GM12878 (cell line): ENCODE results near the gene ATF7. TPM values are rescaled to one million over a fixed set of nuclear protein-coding genes. Genes with fewer than 3 reads are reported as not detected.
A peak's percentile ranks its signal among the peaks of the same experiment; 100 is the strongest.

Experiments used
- ATF2 ChIP-seq: IDR thresholded peaks from 2 replicates; pipeline ENCODE4 v1.6.1; 2012; ENCODE audit warnings: low read length, inconsistent platforms
- CBX5 ChIP-seq: sonication (generic); IDR thresholded peaks from 2 replicates; pipeline ENCODE4 v1.6.1; 2016; ENCODE audit warnings: low read depth, moderate library complexity, mild to moderate bottlenecking, inconsistent platforms
- CEBPZ ChIP-seq: fragments of 150-350 bp; IDR thresholded peaks from 2 replicates; pipeline ENCODE4 v1.6.1; 2016; ENCODE audit warnings: low read depth, low read length
- HDGF ChIP-seq: fragments of 450-650 bp; IDR thresholded peaks from 2 replicates; pipeline ENCODE4 v1.6.1; 2016; ENCODE audit warnings: antibody characterized with exemption
- JUNB ChIP-seq: IDR thresholded peaks from 2 replicates; pipeline ENCODE4 v1.6.1; 2016; ENCODE audit warnings: antibody characterized with exemption, mild to moderate bottlenecking
- KAT2A ChIP-seq: conservative IDR thresholded peaks from 2 replicates; pipeline ENCODE4 v1.6.1; 2011; ENCODE audit warnings: low read depth, low read length; ENCODE audit not compliant: control insufficient read depth
- MTA3 ChIP-seq: IDR thresholded peaks from 2 replicates; pipeline ENCODE4 v1.6.1; 2012; ENCODE audit warnings: low read length, inconsistent platforms, borderline replicate concordance
- PRDM15 ChIP-seq: fragments of 450-650 bp; formaldehyde crosslinking; IDR thresholded peaks from 2 replicates; pipeline ENCODE4 v1.4.0; 2020; ENCODE audit warnings: mild to moderate bottlenecking, moderate library complexity
- RAD51 ChIP-seq: fragments of 450-650 bp; IDR thresholded peaks from 2 replicates; pipeline ENCODE4 v1.6.1; 2016; ENCODE audit warnings: moderate library complexity, mild to moderate bottlenecking, inconsistent platforms
- RCOR1 ChIP-seq: conservative IDR thresholded peaks from 2 replicates; pipeline ENCODE4 v1.6.1; 2012; ENCODE audit warnings: low read depth, low read length, improper control_type of control experiment
- REST ChIP-seq: IDR thresholded peaks from 2 replicates; pipeline ENCODE4 v1.6.1; 2012; ENCODE audit warnings: mild to moderate bottlenecking, low read depth, low read length
- SIX5 ChIP-seq: IDR thresholded peaks from 2 replicates; pipeline ENCODE4 v1.6.1; 2011; ENCODE audit warnings: mild to moderate bottlenecking, low read depth, low read length, moderate library complexity; ENCODE audit not compliant: severe bottlenecking
- SP1 ChIP-seq: IDR thresholded peaks from one replicate; pipeline ENCODE4 v1.6.1; 2011; ENCODE audit warnings: low read depth, low read length
- SRF ChIP-seq, 2 experiments: IDR thresholded peaks; 2 replicates each; pipeline ENCODE4 v1.6.1; 2011; ENCODE audit warnings: low read depth in 2 of 2, low read length in 2 of 2, mild to moderate bottlenecking in 1 of 2, moderate library complexity in 1 of 2
- SUZ12 ChIP-seq: fragments of 200-600 bp; sonication (generic); IDR thresholded peaks from one replicate; pipeline ENCODE4 v1.6.1; 2018; ENCODE audit warnings: antibody characterized with exemption, mild to moderate bottlenecking; ENCODE audit not compliant: unreplicated experiment
- TARDBP ChIP-seq: IDR thresholded peaks from 2 replicates; pipeline ENCODE4 v1.6.1; 2016; ENCODE audit warnings: borderline replicate concordance
- TCF12 ChIP-seq: IDR thresholded peaks from 2 replicates; pipeline ENCODE4 v1.6.1; 2011; ENCODE audit warnings: low read depth, mild to moderate bottlenecking, low read length
- ZNF274 ChIP-seq: IDR thresholded peaks from one replicate; pipeline ENCODE4 v1.8.0; 2011; ENCODE audit not compliant: insufficient read length, insufficient read depth
- polyA plus RNA-seq, 11 experiments: library from polyadenylated mRNA; depleted of rRNA in 4 of 11; unstranded in 6 of 11; stranded (reverse) in 5 of 11; fragments of >200 nt; fragmentation: Nextera tagmentation in 4 of 11; fragmentation: Illumina TruSeq in 1 of 11; extraction: Ambion mirVana in 4 of 11; extraction: Trizol in 1 of 11; gene quantifications; 1 replicate in 1 of 11; 2 replicates in 10 of 11; pipeline versions ENCODE4 v1.2.1 to v1.2.3, GENCODE V29; 2011 to 2016; ENCODE audit warnings: inconsistent platforms in 2 of 11, missing spikeins in 2 of 11, low read depth in 1 of 11
- total RNA-seq, 4 experiments: library from RNA; depleted of rRNA in 3 of 4; stranded (reverse); fragments of >200 nt in 3 of 4; fragmentation: Illumina TruSeq in 1 of 4; extraction: Trizol in 1 of 4; gene quantifications; 2 replicates each; pipeline versions ENCODE4 v1.2.1 to v1.2.3, GENCODE V29; 2013 to 2021

Gene ATF7
- total and polyA plus RNA-seq, 10 of the 15 experiments (the other 5 are each of a cell fraction or from before 2014, with no cell fraction given) = 9.1 to 30.7 (median 21.8) TPM

GRCh38 chr12:53500776-53501614, 125.2 kb downstream of the ATF7 start, which contains the start of gene TARBP2 (continued):
- TF ChIP-seq KAT2A (no peak), TARDBP (0 out of 2 replicates have a peak, but pooled peaks have one; percentile 71), RAD51 (no peak), REST (no peak), TCF12 (peak; percentile 46), SP1 (peak; percentile 94), PRDM15 (CRISPR knock-in tag) (no peak), CEBPZ (no peak), ATF2 (no peak), HDGF (0 out of 2 replicates have a peak, but pooled peaks have one; percentile 75), MTA3 (no peak), SRF (IDR thresholded peaks at IDR 0.05; ENCODE audit: low read depth in 2 of 2, low read length in 2 of 2) (0 out of 4 replicates have a peak, but pooled peaks of 1 of the 2 experiments have one; percentile 35), CBX5 (no peak), RCOR1 (no peak), SUZ12 (no peak), ZNF274 (no peak), SIX5 (peak; percentile 85), JUNB (no peak)
